ENCODE measurements around the gene TEDC1. TPM values are rescaled to one million over a fixed set of nuclear protein-coding genes. Genes with fewer than 3 reads are reported as not detected.

Gene TEDC1
- total and polyA plus RNA-seq, 7 donors, result 0.95 to 5.2 (median 1.9) TPM

DNA sequence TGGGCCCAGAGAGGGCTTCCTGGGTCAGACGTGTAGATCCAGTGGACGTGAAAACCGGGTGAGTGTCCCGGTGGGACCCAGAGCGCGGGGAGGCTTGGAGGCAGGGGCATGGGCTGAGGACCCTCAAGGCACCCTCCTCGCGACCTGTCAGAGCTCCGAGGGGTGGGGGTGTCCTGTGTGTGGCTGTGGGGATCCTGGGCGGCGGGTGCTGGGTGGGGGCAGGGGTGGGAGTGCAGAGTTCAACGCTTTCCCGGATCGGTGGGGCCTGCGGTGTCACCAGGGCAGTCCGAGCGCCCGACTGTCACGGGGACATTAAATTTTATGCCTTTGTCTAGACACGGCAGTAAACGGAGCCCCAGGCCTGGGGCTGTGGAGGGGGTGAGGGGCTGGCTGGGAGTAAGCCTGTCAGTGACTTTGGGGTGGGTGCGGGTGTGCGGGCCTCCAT is 36.4 kb downstream of the TEDC1 start:
- H3K9me3 ChIP-seq, result no peaks in the 10 kb centered on the region
- peak overlapping the region; percentile 77 for H3K4me3 ChIP-seq
- TF ChIP-seq, protein P1, sequence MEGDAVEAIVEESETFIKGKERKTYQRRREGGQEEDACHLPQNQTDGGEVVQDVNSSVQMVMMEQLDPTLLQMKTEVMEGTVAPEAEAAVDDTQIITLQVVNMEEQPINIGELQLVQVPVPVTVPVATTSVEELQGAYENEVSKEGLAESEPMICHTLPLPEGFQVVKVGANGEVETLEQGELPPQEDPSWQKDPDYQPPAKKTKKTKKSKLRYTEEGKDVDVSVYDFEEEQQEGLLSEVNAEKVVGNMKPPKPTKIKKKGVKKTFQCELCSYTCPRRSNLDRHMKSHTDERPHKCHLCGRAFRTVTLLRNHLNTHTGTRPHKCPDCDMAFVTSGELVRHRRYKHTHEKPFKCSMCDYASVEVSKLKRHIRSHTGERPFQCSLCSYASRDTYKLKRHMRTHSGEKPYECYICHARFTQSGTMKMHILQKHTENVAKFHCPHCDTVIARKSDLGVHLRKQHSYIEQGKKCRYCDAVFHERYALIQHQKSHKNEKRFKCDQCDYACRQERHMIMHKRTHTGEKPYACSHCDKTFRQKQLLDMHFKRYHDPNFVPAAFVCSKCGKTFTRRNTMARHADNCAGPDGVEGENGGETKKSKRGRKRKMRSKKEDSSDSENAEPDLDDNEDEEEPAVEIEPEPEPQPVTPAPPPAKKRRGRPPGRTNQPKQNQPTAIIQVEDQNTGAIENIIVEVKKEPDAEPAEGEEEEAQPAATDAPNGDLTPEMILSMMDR (IDR thresholded peaks at IDR 0.05), result no peak
- peaks cover 17% of the 10 kb centered on the region for H3K4me1 ChIP-seq
- no peaks in the 10 kb centered on the region for H3K36me3 ChIP-seq (ENCODE audit: insufficient read depth in 1 of 2, low read depth in 1 of 2)
- ATAC-seq, result peak in 1 of 4 donors; percentile 6
- 24 to 32% (median 32%) methylated on average over 20 to 23 of the region's 23 CpGs for WGBS, 3 donors
- peaks cover 0 to 47% (median 12%) of the 10 kb centered on the region in 3 donors for H3K27me3 ChIP-seq (ENCODE audit: insufficient read depth in 3 of 3, low read length in 2 of 3)
- DNase-seq, result no peak
- intact Hi-C loops (cut with DNase I), result loop anchor here (5.0 to 10.0 kb wide), 2 partner anchors 35 to 83 kb away; partner anchors contain the start of gene TEDC1 (in 1 of the 2)
- no peak overlapping the region for H3K27ac ChIP-seq

DNA sequence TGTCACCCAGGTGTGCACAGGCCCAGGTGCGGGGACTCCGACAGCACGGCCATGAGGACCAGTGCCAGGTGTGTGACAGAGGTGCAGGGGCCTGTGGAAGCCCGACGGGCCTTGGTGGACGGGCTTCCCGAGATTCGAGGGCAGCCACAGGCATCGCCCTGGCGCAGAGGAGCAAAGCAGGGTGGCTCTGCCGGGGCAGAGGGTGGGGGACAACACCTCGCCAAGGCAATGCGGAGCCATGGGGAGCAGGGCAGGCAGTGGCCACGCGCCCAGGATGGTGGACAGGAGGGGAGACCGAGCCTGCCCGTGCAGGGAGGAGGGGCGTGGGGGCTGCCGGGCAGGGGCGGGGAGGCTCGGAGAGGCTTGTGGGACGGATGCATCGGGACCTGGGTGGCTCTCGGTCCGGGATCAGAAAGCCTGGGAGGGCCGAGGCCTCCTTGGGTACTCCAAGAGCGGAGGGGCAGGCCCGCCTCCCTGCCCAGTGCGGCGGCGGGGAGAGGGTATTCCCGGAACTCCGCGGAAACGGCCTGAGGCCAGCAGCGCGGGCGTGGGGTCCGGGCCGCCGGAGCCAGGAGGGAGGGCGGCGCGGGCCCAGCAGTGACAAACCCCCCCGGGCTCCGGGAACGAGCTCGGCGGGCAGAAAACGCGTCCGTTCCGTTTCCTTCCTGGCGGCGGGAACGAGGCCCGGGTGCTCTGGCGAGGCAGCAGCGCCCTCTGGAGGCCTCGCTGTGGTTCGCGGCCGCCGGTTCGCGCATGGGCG is 37.0 kb downstream of the TEDC1 start:
- Histone ChIP-seq H3K27ac (no peak overlapping the region), H3K27me3 (ENCODE audit: insufficient read depth in 3 of 3, low read length in 2 of 3) (peaks cover 0 to 46% (median 12%) of the 10 kb centered on the region in 3 donors)
- 2 to 18% (median 6%) methylated on average over 27 to 67 of the region's 67 CpGs for WGBS, 3 donors

DNA sequence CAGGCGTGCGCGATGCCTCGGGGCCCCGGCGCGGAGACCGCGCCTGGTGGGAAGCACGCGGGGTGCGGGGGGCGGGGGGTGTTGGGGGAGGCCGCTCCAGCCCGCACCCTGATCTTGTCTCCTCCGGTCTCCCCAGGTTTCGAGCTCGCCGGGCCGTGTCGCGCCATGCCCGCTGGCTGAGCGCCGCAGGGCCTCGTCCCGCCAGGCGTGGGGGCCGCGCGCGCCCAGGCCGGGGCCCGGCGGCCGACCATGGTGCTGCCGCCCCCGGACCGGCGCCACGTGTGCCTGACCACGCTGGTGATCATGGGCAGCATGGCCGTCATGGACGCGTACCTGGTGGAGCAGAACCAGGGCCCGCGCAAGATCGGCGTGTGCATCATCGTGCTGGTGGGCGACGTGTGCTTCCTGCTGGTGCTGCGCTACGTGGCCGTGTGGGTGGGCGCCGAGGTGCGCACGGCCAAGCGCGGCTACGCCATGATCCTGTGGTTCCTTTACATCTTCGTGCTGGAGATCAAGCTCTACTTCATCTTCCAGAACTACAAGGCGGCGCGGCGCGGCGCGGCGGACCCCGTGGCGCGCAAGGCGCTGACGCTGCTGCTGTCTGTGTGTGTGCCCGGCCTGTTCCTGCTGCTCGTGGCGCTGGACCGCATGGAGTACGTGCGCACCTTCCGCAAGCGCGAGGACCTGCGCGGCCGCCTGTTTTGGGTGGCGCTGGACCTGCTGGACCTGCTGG is 37.7 kb downstream of the TEDC1 start:
- intact Hi-C loops (cut with DNase I), result loop anchor here (1.0 to 10.0 kb wide), 4 partner anchors 36 to 158 kb away; partner anchors contain the start of gene TEDC1 (in 1 of the 2)

More for the DNA sequence above, 37.0 kb downstream of the TEDC1 start:
- peak; percentile 82 to 88 for DNase-seq
- intact Hi-C loops (cut with DNase I), result loop anchor here (1.0 to 10.0 kb wide), 4 partner anchors 36 to 158 kb away; partner anchors contain the start of gene TEDC1 (in 1 of the 2)
- Histone ChIP-seq H3K4me3 (peak overlapping the region; percentile 77), H3K4me1 (peaks cover 17% of the 10 kb centered on the region), H3K9me3 (no peaks in the 10 kb centered on the region), H3K36me3 (ENCODE audit: insufficient read depth in 1 of 2, low read depth in 1 of 2) (no peaks in the 10 kb centered on the region)
- TF ChIP-seq, protein P1 (IDR thresholded peaks at IDR 0.05), result peak; percentile 90
- ATAC-seq, result peak; percentile 80 to 95 (median 89)

DNA sequence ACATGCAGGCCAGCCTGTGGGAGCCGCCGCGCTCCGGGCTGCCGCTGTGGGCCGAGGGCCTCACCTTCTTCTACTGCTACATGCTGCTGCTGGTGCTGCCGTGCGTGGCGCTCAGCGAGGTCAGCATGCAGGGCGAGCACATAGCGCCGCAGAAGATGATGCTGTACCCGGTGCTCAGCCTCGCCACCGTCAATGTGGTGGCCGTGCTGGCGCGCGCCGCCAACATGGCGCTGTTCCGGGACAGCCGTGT is 38.2 kb downstream of the TEDC1 start:
- ATAC-seq, result no peak
- Histone ChIP-seq H3K9me3 (no peaks in the 10 kb centered on the region), H3K27me3 (ENCODE audit: insufficient read depth in 3 of 3, low read length in 2 of 3) (peaks cover 0 to 51% (median 16%) of the 10 kb centered on the region in 3 donors), H3K4me3 (peak overlapping the region; percentile 77), H3K4me1 (peaks cover 17% of the 10 kb centered on the region), H3K27ac (no peak overlapping the region), H3K36me3 (ENCODE audit: insufficient read depth in 1 of 2, low read depth in 1 of 2) (no peaks in the 10 kb centered on the region)
- intact Hi-C loops (cut with DNase I), result loop anchor here (2.0 to 10.0 kb wide), 3 partner anchors 37 to 158 kb away; partner anchors contain the start of gene TEDC1 (in 1 of the 2)
- 47 to 57% (median 53%) methylated on average over 21 to 24 of the region's 24 CpGs for WGBS, 3 donors
- TF ChIP-seq, protein P1 (IDR thresholded peaks at IDR 0.05), result no peak
- DNase-seq, result no peak

More for the DNA sequence above, 37.7 kb downstream of the TEDC1 start:
- H3K4me1 ChIP-seq, result peaks cover 17% of the 10 kb centered on the region
- ATAC-seq, result peak in 3 of 4 donors; percentile 3 to 9 (median 8)
- DNase-seq, result peak in 1 of 2 donors; percentile 50
- H3K9me3 ChIP-seq, result no peaks in the 10 kb centered on the region
- TF ChIP-seq, protein P1 (IDR thresholded peaks at IDR 0.05), result no peak
- 15 to 25% (median 25%) methylated on average over 71 to 89 of the region's 89 CpGs for WGBS, 3 donors
- no peaks in the 10 kb centered on the region for H3K36me3 ChIP-seq (ENCODE audit: insufficient read depth in 1 of 2, low read depth in 1 of 2)
- H3K27me3 ChIP-seq (ENCODE audit: insufficient read depth in 3 of 3, low read length in 2 of 3), result peaks cover 0 to 51% (median 16%) of the 10 kb centered on the region in 3 donors
- no peak overlapping the region for H3K27ac ChIP-seq
- H3K4me3 ChIP-seq, result peak overlapping the region; percentile 77
